ENCODE data around the gene PCYT1B.
"Not testable (repeated sequence)": the region's sequence is repeated elsewhere in the genome, so short reads cannot be mapped to it uniquely, and the experiment has no call there.

The PCYT1B gene

GRCh38 chrX:24643116-24643515 is 4.0 kb downstream of the PCYT1B start:
- DNase-seq = no peak

GRCh38 chrX:24629701-24630100 is 17.4 kb downstream of the PCYT1B start:
- no peak for DNase-seq

- no peak for DNase-seq
Measured at GRCh38 chrX:24619647-24620046, 27.5 kb downstream of the PCYT1B start.

DNA sequence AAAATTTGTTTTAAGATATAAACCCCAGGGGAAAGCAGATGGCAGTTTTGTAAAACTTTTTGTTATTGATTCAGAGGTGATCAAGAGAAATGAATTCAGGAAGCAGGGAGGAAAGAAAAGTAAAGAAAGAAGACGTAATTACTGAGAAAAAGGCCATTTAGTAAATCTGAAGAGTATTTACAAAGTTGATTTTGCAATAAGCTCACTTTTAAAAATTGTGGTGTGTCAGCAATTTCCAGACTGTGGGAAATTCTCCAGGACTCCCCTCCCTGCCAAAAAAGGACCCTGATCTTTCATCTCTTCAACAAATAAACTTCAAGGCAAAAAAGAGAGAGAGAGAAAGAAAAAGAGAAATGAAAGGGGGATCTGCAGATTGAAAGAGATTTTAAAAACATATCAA is 36.6 kb downstream of the PCYT1B start:
- DNase-seq = no peak

GRCh38 chrX:24607616-24608015 is 39.5 kb downstream of the PCYT1B start:
- no peak for DNase-seq

DNA sequence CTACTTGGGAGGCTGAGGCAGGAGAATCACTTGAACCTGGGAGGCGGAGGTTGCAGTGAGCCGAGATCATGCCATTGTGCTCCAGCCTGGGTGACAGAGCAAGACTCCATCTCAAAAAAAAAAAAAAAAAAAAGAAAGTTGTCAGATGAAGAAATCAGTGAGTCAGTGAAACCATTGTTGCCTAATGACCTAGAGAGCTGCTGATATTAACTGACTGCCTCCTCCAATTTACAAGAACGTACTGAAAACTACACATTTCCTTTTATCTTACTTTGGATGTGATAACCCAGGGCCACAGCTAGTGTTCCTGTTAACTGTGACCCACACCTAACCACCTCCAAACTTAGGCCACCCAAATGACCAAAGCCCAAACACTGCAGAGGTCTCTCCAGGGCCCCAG is 41.2 kb downstream of the PCYT1B start:
- DNase-seq = not testable (repeated sequence)

DNA sequence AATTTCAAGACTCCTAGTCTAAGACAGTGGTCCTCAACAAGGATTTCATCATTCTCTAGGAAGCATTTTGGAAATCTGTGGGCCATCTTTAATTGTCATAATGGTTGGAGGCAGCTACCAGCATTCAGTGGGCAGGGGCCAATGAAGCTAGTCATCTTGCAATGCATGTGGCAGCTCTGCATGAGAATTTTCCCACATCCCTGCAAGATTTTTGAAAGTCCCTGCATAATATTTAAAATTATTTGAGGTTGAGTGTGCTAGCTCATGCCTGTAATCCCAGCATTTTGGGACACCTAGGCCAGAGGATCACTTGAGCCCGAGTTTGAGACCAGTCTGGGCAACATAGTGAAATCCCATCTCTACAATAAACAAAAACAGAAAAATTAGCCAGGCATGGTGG is 44.0 kb downstream of the PCYT1B start:
- DNase-seq = no peak

DNA sequence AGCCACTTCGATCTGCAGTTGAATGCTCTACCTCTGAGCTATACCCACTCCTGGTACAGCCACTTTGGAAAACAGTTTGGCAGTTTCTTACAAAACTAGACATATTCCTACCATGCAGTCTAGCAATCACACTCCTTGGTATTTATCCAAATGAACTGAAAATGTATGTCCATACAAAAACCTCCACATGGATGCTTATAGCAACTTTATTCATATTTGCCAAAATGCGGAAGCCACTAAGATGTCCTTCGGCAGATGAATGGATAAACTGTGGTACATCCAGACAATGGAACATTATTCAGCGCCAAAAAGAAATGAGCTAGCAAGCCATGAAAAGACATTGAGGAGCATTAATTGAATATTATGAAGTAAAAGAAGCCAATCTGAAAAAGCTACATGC is 45.3 kb downstream of the PCYT1B start:
- DNase-seq = no peak

DNA sequence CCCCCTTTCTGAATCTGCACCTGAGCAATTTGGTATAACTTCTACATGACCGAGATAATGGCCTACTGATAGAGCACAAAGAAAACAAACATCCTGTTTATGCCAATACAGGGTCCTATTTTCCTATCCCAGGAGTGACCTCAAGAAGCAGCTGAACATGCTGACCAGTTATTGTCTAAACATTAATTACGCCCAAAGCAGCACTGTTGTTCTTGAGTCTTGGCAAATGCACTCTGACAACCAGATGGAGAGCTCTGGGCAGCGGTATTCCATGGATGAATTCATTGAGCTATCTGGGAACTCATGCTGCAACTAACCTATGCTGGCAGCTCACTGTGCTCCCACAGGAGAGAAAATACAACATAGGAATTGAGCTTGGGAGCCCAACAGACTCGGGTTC is 52.6 kb downstream of the PCYT1B start:
- no peak for DNase-seq

DNA sequence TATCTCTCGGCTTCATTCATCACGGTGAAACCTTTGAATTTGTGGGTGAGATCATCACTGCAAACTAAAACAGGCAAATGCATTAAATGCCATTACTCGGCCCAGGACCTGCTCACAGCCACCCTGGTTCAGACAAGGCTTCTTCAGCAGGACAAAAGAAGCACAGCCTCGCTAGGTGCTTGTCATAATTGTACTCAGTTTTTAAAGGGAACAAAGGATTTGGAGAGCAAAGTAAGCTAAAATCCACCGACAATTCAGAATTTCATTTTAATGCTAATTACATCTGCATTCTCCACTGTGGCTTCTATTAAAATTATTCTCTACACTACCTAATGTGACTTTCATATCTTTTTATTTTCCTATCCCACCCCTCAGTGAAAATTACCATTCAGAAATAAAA is 57.0 kb downstream of the PCYT1B start:
- DNase-seq = no peak

- no peak for DNase-seq
Measured at GRCh38 chrX:24577091-24577490, 70.1 kb downstream of the PCYT1B start.

GRCh38 chrX:24575496-24575895 is 71.7 kb downstream of the PCYT1B start:
- DNase-seq = no peak

DNA sequence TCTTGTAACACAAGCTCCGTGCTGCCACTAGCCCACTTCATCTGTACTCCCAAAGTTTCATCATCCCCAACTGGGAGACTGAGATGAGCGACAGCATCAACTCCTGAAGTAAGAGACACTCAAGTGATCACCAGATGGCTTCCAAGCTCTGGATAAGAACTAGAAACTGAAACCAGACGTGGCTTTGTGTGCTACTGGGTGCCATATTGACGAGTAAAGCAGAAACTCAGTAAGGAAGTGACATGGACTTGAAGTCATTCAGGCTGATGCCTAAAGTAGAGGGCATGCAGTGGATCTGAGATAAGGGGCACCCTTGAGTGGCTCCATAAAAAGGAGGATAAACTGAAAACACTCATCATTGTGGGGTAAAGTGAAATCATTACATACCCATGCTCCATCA is 72.4 kb downstream of the PCYT1B start:
- no peak for DNase-seq

DNA sequence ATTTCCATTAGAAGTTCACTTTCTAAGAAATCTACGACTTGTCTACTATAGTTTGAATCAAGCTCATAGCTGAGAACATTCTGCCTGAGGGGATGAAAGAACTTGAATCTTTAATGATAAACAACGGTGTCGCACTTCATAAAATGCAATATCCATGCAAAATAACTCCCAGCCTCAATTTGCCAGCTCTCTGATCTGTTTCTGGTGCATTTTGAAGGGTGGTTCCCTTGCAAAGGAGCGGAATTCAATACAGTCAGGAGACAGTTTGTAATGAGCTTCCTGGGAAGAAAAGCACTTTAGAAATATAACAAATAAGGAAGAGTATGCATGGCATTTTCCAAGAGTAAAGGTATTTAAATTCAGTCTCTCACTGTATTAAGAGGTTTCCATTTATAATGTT is 80.0 kb downstream of the PCYT1B start:
- DNase-seq = no peak

GRCh38 chrX:24566240-24566639 is 80.9 kb downstream of the PCYT1B start:
- DNase-seq = no peak

DNA sequence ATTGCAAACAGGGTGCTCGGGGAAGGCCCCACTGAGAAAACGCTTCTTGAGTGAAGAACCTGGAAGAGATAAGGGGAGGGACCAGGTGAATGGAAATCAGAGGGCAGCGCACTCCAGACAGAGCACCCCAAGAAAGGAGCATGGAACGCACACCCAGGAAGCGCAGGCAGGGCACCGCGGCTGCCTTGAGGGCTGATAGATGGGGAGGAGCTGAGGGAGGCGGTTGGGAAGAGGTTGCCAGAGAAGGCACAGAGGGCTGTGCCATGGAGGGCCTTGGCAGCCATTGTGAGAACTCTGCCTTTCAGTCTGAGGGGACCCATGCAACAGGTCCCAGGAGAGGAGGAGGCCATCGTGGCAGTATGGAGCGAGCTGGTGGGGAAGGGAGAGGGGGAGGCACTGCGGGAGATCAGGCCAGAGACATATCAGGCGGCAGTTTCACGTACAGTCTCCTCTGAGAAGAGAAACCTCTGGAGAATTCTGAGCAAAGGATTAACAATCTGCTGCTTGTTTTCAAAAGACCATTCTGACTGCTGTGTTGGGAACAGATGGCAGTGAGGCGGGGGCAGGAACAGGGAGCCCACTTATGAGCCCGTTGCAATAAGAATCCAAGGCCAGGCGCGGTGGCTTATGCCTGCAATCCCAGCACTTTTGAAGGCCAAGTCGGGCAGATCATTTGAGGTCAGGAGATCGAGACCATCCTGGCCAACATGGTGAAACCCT is 83.7 kb downstream of the PCYT1B start:
- DNase-seq = no peak

- DNase-seq = no peak
Measured at GRCh38 chrX:24561121-24561520, 86.0 kb downstream of the PCYT1B start.

DNA sequence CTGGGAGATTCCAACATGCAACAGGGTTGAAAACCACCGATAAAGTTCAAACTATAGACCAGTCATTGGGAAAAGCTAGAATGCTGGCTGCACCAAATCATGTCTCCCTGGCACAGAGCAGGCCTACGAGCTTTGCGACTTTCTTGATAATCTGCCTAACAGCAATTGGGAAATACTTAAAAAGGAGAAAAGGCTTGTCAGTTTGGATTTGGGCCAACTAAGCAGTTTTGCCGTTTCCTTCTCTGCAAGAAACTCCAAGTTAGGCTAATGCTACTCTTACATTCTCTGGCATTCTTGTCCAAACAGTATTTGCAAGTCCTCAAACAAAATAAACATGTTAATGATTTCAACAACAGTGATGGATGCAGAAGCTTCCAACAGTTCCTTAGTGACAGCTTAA is 94.1 kb downstream of the PCYT1B start:
- DNase-seq = no peak

GRCh38 chrX:24550166-24550565 is 97.0 kb downstream of the PCYT1B start:
- no peak for DNase-seq

GRCh38 chrX:24547961-24548360 is 99.2 kb downstream of the PCYT1B start:
- DNase-seq = no peak

GRCh38 chrX:24542756-24543155 is 104.4 kb downstream of the PCYT1B start:
- no peak for DNase-seq

- DNase-seq = no peak
Measured at GRCh38 chrX:24536551-24536950, 110.6 kb downstream of the PCYT1B start.

DNA sequence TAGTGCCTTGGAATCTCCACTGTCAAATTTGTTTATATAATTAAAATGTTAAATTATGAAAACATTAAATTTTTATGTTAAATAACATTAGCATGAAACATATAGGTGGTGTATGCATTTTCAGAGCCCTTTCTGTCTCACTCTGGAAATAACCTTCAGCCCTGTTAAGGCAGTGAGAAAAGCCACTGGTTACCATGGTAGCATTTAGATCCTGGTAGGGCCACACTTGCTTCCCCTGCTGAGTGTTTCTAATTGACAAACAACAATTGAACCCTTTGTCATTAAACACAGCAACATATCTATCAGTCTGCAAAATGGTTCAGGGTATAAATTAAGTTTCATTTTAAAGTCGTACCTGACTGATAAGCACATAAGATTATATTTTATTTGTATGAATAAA is 118.5 kb downstream of the PCYT1B start:
- DNase-seq = no peak

DNA sequence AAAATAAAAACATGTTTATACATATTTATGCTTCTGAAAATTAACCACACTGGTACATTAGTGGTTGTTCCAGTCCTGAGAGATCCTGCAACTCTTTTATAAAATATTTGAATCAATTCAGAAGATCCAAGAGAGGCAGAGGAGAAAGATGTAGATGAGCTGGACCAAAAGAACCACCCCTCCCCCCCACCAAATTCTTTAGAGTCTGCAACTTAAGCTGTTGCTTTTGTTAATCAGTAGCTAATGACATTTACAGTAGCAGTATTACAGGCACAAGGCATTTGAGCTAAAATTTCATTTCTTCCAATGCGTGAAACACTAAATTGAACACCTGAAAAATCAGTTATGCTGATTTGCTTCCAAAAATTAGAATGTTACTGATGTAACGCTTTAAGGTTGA is 120.5 kb downstream of the PCYT1B start:
- DNase-seq = no peak

GRCh38 chrX:24525455-24525854 is 121.7 kb downstream of the PCYT1B start:
- DNase-seq = no peak

- DNase-seq = no peak
Measured at GRCh38 chrX:24520472-24520871, 126.7 kb downstream of the PCYT1B start.

Measured in activated CD8-positive, alpha-beta memory T cell treated with anti-CD3 and anti-CD28 coated beads, Interleukin-2, amount 50 U/mL, for 48 hours (primary cell).